ENCODE results near the gene NDST4. TPM values are rescaled to one million over a fixed set of nuclear protein-coding genes. Genes with fewer than 3 reads are reported as not detected.

NDST4 gene
- total and polyA plus RNA-seq, 8 donors, result 0.34 to 1.2 (median 0.74) TPM; not detected in 2

DNA sequence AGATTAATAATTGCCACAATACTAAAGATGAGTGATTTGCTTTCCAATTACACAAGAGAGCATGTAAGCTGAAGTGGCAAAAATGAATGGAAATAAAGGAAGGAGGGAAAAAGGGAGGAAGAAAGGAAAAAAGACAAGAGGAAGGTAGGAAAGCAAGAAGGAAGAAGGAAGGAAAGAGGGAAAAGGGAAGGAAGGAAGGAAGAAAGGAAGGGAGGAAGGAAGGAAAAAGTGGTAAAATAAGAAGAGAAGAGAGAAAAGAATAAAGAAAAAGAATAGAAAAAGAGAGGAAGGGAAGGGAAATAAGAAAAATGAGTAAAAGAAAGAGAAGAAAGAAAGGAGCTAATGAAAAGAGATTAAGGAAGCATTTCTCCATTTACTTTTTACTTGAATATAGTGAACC lies 4.6 kb downstream of the NDST4 start:
- ATAC-seq, result no peak

DNA sequence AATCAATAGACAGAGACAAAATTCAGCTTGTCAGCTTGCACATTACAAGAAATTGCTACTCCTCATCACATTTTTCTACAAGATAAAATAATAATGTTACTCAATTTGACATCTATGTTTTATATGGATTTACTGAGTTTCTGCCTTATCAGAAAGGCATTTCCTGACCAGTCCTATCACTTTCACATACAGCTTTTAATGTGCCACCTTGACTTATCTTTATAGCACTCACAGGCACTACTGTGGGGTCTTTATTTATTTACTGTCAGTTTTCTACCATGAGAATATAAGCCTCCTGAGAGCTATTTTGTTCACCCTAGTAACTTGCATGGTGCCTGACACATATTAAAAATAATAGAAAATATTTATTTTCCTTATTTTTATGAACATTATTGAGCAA lies 6.0 kb downstream of the NDST4 start:
- Histone ChIP-seq H3K9me3 (no peaks in the 10 kb centered on the region), H3K27ac (no peak overlapping the region), H3K36me3 (no peaks in the 10 kb centered on the region), H3K4me3 (no peak overlapping the region), H3K4me1 (no peaks in the 10 kb centered on the region), H3K27me3 (no peaks in the 10 kb centered on the region)
- intact Hi-C loops (cut with DNase I), result no loop called here
- TF ChIP-seq, protein P1, sequence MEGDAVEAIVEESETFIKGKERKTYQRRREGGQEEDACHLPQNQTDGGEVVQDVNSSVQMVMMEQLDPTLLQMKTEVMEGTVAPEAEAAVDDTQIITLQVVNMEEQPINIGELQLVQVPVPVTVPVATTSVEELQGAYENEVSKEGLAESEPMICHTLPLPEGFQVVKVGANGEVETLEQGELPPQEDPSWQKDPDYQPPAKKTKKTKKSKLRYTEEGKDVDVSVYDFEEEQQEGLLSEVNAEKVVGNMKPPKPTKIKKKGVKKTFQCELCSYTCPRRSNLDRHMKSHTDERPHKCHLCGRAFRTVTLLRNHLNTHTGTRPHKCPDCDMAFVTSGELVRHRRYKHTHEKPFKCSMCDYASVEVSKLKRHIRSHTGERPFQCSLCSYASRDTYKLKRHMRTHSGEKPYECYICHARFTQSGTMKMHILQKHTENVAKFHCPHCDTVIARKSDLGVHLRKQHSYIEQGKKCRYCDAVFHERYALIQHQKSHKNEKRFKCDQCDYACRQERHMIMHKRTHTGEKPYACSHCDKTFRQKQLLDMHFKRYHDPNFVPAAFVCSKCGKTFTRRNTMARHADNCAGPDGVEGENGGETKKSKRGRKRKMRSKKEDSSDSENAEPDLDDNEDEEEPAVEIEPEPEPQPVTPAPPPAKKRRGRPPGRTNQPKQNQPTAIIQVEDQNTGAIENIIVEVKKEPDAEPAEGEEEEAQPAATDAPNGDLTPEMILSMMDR (IDR thresholded peaks at IDR 0.05), result no peak
- ATAC-seq (no peak), DNase-seq (no peak)

More for the DNA sequence above, 4.6 kb downstream of the NDST4 start:
- Histone ChIP-seq H3K36me3 (no peaks in the 10 kb centered on the region), H3K27me3 (no peaks in the 10 kb centered on the region), H3K4me3 (no peak overlapping the region), H3K9me3 (no peaks in the 10 kb centered on the region), H3K4me1 (no peaks in the 10 kb centered on the region), H3K27ac (no peak overlapping the region)
- intact Hi-C loops (cut with DNase I), result no loop called here
- TF ChIP-seq, protein P1 (IDR thresholded peaks at IDR 0.05), result no peak
- no peak for DNase-seq

DNA sequence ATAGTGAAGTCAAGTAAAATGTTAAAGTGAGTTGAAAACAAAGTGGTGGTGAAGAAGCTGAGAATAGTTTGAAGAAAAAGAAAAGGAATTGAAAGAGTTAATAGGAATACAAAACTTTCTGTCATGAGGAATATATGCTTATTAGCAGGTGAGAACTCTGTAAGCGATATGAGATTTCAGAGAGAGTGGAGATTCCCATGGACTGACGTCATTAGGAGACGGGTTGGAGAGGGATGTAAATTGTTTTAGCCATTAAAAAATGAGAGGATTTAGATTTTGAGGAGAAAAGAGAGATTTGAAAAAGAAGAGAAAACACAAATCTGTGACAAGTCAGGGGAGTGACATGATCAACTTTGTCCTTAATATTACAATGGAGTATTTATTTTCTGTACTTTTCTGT lies 11.7 kb downstream of the NDST4 start:
- no peaks in the 10 kb centered on the region for H3K27me3 ChIP-seq
- no peak for DNase-seq
- no peaks in the 10 kb centered on the region for H3K4me1 ChIP-seq
- intact Hi-C loops (cut with DNase I), result no loop called here
- no peaks in the 10 kb centered on the region for H3K9me3 ChIP-seq
- no peak overlapping the region for H3K4me3 ChIP-seq
- no peak overlapping the region for H3K27ac ChIP-seq
- no peaks in the 10 kb centered on the region for H3K36me3 ChIP-seq
- TF ChIP-seq, protein P1 (IDR thresholded peaks at IDR 0.05), result no peak
- ATAC-seq, result no peak

DNA sequence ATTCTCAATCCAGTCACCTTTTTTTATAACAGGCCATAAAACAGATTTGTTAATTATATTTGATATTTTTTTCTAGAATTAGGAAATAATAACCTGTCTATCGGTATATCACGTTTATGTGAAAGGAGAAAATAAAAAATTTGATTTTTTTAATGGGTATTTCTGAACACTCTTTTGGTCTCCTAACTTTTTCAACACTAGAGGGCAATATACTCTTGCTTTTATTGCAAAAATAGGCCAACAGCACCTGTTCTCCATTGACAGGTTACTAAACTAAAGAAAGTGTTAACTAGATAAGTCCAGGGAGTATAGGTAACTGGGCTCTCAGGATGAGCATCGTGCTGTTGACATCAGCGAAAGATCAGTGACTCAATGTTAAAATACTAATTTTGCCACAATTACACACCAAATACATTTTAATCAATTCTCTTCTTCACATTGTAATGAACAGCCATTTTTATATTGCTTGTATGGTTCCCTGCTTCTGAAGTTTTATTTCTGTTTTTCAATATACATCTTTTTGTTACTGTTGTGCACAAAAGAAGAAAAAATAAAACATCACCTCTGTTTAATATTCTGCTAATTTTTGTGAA lies 22.8 kb downstream of the NDST4 start:
- no peaks in the 10 kb centered on the region for H3K27me3 ChIP-seq
- TF ChIP-seq, protein P1 (IDR thresholded peaks at IDR 0.05), result peak; percentile 13 to 41
- H3K36me3 ChIP-seq, result no peaks in the 10 kb centered on the region
- no peaks in the 10 kb centered on the region for H3K4me1 ChIP-seq
- H3K4me3 ChIP-seq, result no peak overlapping the region
- intact Hi-C loops (cut with DNase I), result no loop called here
- peak in 1 of 4 donors; percentile 1 for DNase-seq
- ATAC-seq, result peak; percentile 25
- no peak overlapping the region for H3K27ac ChIP-seq
- H3K9me3 ChIP-seq, result no peaks in the 10 kb centered on the region

DNA sequence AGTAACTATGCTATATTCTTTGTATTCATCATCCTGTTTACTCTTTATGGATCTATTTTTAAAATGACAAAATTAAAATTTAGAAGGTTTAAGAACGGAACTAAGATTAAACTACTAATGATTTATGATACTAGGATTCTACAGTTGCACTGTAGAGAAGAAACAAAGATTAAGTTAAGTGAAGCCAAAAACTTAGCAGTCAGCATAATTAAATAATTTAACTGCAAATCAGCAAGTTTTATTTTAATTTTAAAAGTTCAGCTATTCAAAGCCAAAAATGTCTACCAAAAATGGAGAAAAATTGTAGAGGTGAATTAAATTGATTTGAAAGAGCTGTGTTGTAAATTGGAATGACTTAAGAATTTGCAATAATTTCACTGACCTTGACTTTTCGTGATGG lies 30.8 kb downstream of the NDST4 start:
- H3K9me3 ChIP-seq, result peaks cover 0 to 10% of the 10 kb centered on the region in 2 donors
- intact Hi-C loops (cut with DNase I), result no loop called here
- DNase-seq, result no peak
- no peak overlapping the region for H3K4me3 ChIP-seq
- H3K36me3 ChIP-seq, result no peaks in the 10 kb centered on the region
- no peak for ATAC-seq
- H3K27me3 ChIP-seq, result no peaks in the 10 kb centered on the region
- no peaks in the 10 kb centered on the region for H3K4me1 ChIP-seq
- H3K27ac ChIP-seq, result no peak overlapping the region
- TF ChIP-seq, protein P1 (IDR thresholded peaks at IDR 0.05), result no peak
